SK-N-SH (cell line): Measurements from ENCODE around the gene DNAH7. TPM values are rescaled to one million over a fixed set of nuclear protein-coding genes. Genes with fewer than 3 reads are reported as not detected.

Source experiments
- CTCF ChIA-PET: fragments of 300-600, 350-600 bp; formaldehyde crosslinking; extraction: SDS; loops from one replicate; lab custom pipeline; 2021; lab: Yijun Ruan, JAX
- POLR2A ChIA-PET: fragments of 350-600 bp; sonication (Branson Sonifier 250); formaldehyde crosslinking; extraction: SDS; loops from one replicate; lab custom pipeline; 2020; ENCODE audit warnings: antibody characterized with exemption, inconsistent platforms; lab: Yijun Ruan, JAX
- DNase-seq: peaks from one replicate; pipeline ENCODE4 v3.0.0; 2012
- H2AFZ ChIP-seq: fragments of 200-600 bp; sonication (generic); 2 replicates; pipeline ENCODE4 v1.8.1; 2016; ENCODE audit warnings: antibody characterized with exemption, mild to moderate bottlenecking, low read depth
- H3F3A ChIP-seq: fragments of 200-600 bp; sonication (generic); replicated peaks from 2 replicates; pipeline ENCODE3; 2016; ENCODE audit warnings: antibody characterized with exemption, mild to moderate bottlenecking; ENCODE audit not compliant: insufficient read depth
- H3K27ac ChIP-seq, 2 experiments: fragments of 200-500 bp in 1 of 2; fragments of 200-600 bp in 1 of 2; sonication (Bioruptor generic) in 1 of 2; sonication (generic), shearing (Covaris generic) in 1 of 2; 2 replicates each; pipeline versions ENCODE4 v1.5.1 to v1.6.1; 2014 to 2016; ENCODE audit warnings: low read depth in 2 of 2, inconsistent platforms in 1 of 2, low read length in 1 of 2, mild to moderate bottlenecking in 1 of 2, mixed read lengths in 1 of 2
- H3K27me3 ChIP-seq: fragments of 200-600 bp; sonication (generic), shearing (Covaris generic); 2 replicates; pipeline ENCODE4 v1.6.1; 2016; ENCODE audit warnings: mixed run types; ENCODE audit not compliant: insufficient read depth
- H3K36me3 ChIP-seq, 2 experiments: fragments of 200-500 bp in 1 of 2; fragments of 200-600 bp in 1 of 2; sonication (Bioruptor generic) in 1 of 2; sonication (generic) in 1 of 2; replicated peaks in 1 of 2; 2 replicates each; pipeline versions ENCODE3 to v1.5.1; 2014 to 2016; ENCODE audit warnings: low read length in 1 of 2, mild to moderate bottlenecking in 1 of 2; ENCODE audit not compliant: insufficient read depth in 2 of 2, control insufficient read depth in 1 of 2
- H3K4me1 ChIP-seq, 2 experiments: fragments of 200-500 bp in 1 of 2; fragments of 200-600 bp in 1 of 2; sonication (Bioruptor generic) in 1 of 2; sonication (generic), shearing (Covaris generic) in 1 of 2; 2 replicates each; pipeline versions ENCODE4 v1.5.1 to v1.6.1; 2014 to 2016; ENCODE audit warnings: low read depth in 1 of 2, low read length in 1 of 2, mixed run types in 1 of 2; ENCODE audit not compliant: insufficient read depth in 2 of 2, control insufficient read depth in 1 of 2
- H3K4me2 ChIP-seq: fragments of 200-600 bp; sonication (generic), shearing (Covaris generic); 2 replicates; pipeline ENCODE4 v1.6.1; 2017; ENCODE audit warnings: mixed run types
- H3K4me3 ChIP-seq, 2 experiments: fragments of 200-500 bp in 1 of 2; fragments of 200-600 bp in 1 of 2; sonication (Bioruptor generic) in 1 of 2; sonication (generic), shearing (Covaris generic) in 1 of 2; 2 replicates each; pipeline versions ENCODE4 v1.5.1 to v1.8.1; 2014 to 2016; ENCODE audit warnings: low read depth in 2 of 2, inconsistent platforms in 1 of 2, low read length in 1 of 2, mild to moderate bottlenecking in 1 of 2, mixed read lengths in 1 of 2, moderate library complexity in 1 of 2
- H3K79me2 ChIP-seq: fragments of 200-600 bp; sonication (generic); 2 replicates; pipeline ENCODE4 v1.8.1; 2017; ENCODE audit warnings: mild to moderate bottlenecking; ENCODE audit not compliant: insufficient read depth
- H3K9ac ChIP-seq: fragments of 200-600 bp; sonication (generic); 2 replicates; pipeline ENCODE4 v1.6.1; 2017; ENCODE audit warnings: mixed run types
- H3K9me2 ChIP-seq: fragments of 200-600 bp; sonication (generic); 2 replicates; pipeline ENCODE4 v1.6.1; 2017; ENCODE audit warnings: mixed run types
- H3K9me3 ChIP-seq: fragments of 200-600 bp; sonication (generic); 2 replicates; pipeline ENCODE4 v1.6.1; 2017; ENCODE audit warnings: mixed run types, mild to moderate bottlenecking, moderate library complexity
- H4K20me1 ChIP-seq: fragments of 200-600 bp; sonication (generic); 2 replicates; pipeline ENCODE4 v1.6.1; 2017; ENCODE audit warnings: mild to moderate bottlenecking, mixed run types; ENCODE audit not compliant: insufficient read depth
- CHD2 ChIP-seq: fragments of 150-350 bp; IDR thresholded peaks from 2 replicates; pipeline ENCODE4 v1.6.1; 2018; ENCODE audit warnings: low read length; ENCODE audit not compliant: partially characterized antibody
- EP300 ChIP-seq, 2 experiments: IDR thresholded peaks; 2 replicates each; pipeline versions ENCODE4 v1.4.0 to v1.6.1; 2012; ENCODE audit warnings: borderline replicate concordance in 1 of 2, low read depth in 1 of 2, low read length in 1 of 2
- EZH2phosphoT487 ChIP-seq: fragments of 200-600 bp; sonication (generic); IDR thresholded peaks from 2 replicates; pipeline ENCODE4 v1.6.1; 2017; ENCODE audit warnings: low read depth, mixed run types, mild to moderate bottlenecking, antibody characterized with exemption, moderate library complexity, borderline replicate concordance
- FOSL2 ChIP-seq: IDR thresholded peaks from 2 replicates; pipeline ENCODE4 v1.4.0; 2012; ENCODE audit warnings: low read depth, mild to moderate bottlenecking, moderate library complexity, borderline replicate concordance
- FOXM1 ChIP-seq: IDR thresholded peaks from 2 replicates; pipeline ENCODE4 v1.4.0; 2012; ENCODE audit warnings: low read depth, mild to moderate bottlenecking
- JUND ChIP-seq: IDR thresholded peaks from 2 replicates; pipeline ENCODE4 v1.4.0; 2012
- PBX3 ChIP-seq: IDR thresholded peaks from 2 replicates; pipeline ENCODE4; 2012
- POLR2AphosphoS5 ChIP-seq: IDR thresholded peaks from 2 replicates; pipeline ENCODE4 v1.6.1; 2012; ENCODE audit warnings: low read depth, low read length
- RCOR1 ChIP-seq: fragments of 150-350 bp; IDR thresholded peaks from 2 replicates; pipeline ENCODE4 v1.6.1; 2017; ENCODE audit warnings: antibody characterized with exemption, low read length
- SIN3A ChIP-seq: IDR thresholded peaks from 2 replicates; pipeline ENCODE4 v1.6.1; 2012; ENCODE audit warnings: low read depth, mild to moderate bottlenecking, low read length, moderate library complexity, borderline replicate concordance
- TCF12 ChIP-seq: IDR thresholded peaks from 2 replicates; pipeline ENCODE4 v1.4.0; 2012
- TEAD4 ChIP-seq: IDR thresholded peaks from 2 replicates; pipeline ENCODE4 v1.4.0; 2012; ENCODE audit warnings: mild to moderate bottlenecking, borderline replicate concordance; ENCODE audit not compliant: insufficient read depth
- WGBS: methylation state at CpG from one replicate; pipeline ENCODE4 v1.1.6; 2017; ENCODE audit warnings: low lambda C conversion rate; 5-methylcytosine and 5-hydroxymethylcytosine counted together
- polyA plus RNA-seq, 3 experiments: library from polyadenylated mRNA; depleted of rRNA; stranded (reverse); fragments of >200 nt; gene quantifications; 2 replicates each; pipeline ENCODE4 v1.2.3, GENCODE V29; 2012
- TF ChIP-seq, protein P1 (sequence below): IDR thresholded peaks from 2 replicates; pipeline ENCODE4 v1.6.1; 2012; ENCODE audit warnings: mild to moderate bottlenecking, low read depth, low read length, moderate library complexity
- TF ChIP-seq, protein P2 (sequence below): fragments of 150-350 bp; IDR thresholded peaks from 2 replicates; pipeline ENCODE4 v1.6.1; 2016; ENCODE audit warnings: mild to moderate bottlenecking, low read depth, low read length
- TF ChIP-seq, protein P3 (sequence below): IDR thresholded peaks from 2 replicates; pipeline ENCODE4 v1.4.0; 2012; ENCODE audit warnings: low read depth, borderline replicate concordance

Gene DNAH7
- polyA plus RNA-seq, 1 of the 3 experiments (the other 2 are of a cell fraction): 1.2 TPM

DNA sequence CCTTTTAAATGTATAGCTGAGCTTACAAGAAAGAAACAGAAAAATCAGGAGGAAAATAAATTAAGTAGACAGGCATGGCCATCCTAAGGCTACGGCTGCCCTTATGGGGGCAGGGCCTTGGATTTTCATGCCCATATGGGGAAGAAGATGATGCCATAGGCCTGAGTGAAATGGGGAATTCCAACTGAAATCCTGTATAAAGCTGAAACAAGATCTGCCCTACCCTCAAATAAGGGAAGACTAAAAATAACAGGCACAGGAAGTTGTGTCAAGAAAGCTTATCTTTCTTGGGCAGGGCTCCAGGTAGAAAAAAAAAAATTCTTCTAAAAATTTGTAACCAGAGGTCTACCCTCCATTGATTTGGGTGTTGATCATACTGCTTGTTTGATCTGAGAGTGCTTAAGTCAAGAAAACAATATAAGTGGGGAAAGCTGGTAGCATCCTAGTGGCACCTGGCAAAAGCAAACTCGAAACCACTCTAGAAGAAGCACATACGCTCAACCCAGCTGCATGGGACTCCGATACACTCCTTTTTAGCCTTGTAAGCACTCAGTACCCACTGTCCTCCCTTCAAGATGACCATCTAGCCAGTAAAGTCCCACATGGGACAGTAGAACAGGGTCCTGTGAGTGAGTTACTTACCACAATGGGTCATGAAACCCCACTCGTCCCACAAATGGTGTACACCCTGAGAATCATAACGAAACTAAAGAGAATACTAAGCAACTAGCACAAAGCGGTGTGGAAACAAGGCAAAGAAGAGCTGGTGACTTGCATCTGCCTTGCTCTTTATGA lies 22.3 kb downstream of the DNAH7 start:
- no peak for DNase-seq

More for the DNA sequence above, 22.3 kb downstream of the DNAH7 start:
- Histone ChIP-seq H3K9me3 (0 out of 2 replicates have a peak, but pooled peaks cover 6% of the 10 kb centered on the region), H3K79me2 (no peaks in the 10 kb centered on the region), H3K4me3 (no peak overlapping the region), H3K4me2 (no peak overlapping the region), H3K4me1 (no peaks in the 10 kb centered on the region), H2AFZ (no peak overlapping the region)
- POLR2A ChIA-PET: no interaction called here
- TF ChIP-seq TEAD4 (no peak), TCF12 (no peak), POLR2AphosphoS5 (no peak), EP300 (IDR thresholded peaks at IDR 0.05; ENCODE audit: borderline replicate concordance in 1 of 2, low read depth in 1 of 2, low read length in 1 of 2) (no peak), EZH2phosphoT487 (no peak), FOXM1 (no peak), FOSL2 (no peak), CHD2 (no peak), RCOR1 (no peak), PBX3 (no peak), JUND (no peak), SIN3A (no peak)
- TF ChIP-seq, protein P1, sequence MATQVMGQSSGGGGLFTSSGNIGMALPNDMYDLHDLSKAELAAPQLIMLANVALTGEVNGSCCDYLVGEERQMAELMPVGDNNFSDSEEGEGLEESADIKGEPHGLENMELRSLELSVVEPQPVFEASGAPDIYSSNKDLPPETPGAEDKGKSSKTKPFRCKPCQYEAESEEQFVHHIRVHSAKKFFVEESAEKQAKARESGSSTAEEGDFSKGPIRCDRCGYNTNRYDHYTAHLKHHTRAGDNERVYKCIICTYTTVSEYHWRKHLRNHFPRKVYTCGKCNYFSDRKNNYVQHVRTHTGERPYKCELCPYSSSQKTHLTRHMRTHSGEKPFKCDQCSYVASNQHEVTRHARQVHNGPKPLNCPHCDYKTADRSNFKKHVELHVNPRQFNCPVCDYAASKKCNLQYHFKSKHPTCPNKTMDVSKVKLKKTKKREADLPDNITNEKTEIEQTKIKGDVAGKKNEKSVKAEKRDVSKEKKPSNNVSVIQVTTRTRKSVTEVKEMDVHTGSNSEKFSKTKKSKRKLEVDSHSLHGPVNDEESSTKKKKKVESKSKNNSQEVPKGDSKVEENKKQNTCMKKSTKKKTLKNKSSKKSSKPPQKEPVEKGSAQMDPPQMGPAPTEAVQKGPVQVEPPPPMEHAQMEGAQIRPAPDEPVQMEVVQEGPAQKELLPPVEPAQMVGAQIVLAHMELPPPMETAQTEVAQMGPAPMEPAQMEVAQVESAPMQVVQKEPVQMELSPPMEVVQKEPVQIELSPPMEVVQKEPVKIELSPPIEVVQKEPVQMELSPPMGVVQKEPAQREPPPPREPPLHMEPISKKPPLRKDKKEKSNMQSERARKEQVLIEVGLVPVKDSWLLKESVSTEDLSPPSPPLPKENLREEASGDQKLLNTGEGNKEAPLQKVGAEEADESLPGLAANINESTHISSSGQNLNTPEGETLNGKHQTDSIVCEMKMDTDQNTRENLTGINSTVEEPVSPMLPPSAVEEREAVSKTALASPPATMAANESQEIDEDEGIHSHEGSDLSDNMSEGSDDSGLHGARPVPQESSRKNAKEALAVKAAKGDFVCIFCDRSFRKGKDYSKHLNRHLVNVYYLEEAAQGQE: no peak
- TF ChIP-seq, protein P2, sequence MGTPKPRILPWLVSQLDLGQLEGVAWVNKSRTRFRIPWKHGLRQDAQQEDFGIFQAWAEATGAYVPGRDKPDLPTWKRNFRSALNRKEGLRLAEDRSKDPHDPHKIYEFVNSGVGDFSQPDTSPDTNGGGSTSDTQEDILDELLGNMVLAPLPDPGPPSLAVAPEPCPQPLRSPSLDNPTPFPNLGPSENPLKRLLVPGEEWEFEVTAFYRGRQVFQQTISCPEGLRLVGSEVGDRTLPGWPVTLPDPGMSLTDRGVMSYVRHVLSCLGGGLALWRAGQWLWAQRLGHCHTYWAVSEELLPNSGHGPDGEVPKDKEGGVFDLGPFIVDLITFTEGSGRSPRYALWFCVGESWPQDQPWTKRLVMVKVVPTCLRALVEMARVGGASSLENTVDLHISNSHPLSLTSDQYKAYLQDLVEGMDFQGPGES: no peak
- TF ChIP-seq, protein P3, sequence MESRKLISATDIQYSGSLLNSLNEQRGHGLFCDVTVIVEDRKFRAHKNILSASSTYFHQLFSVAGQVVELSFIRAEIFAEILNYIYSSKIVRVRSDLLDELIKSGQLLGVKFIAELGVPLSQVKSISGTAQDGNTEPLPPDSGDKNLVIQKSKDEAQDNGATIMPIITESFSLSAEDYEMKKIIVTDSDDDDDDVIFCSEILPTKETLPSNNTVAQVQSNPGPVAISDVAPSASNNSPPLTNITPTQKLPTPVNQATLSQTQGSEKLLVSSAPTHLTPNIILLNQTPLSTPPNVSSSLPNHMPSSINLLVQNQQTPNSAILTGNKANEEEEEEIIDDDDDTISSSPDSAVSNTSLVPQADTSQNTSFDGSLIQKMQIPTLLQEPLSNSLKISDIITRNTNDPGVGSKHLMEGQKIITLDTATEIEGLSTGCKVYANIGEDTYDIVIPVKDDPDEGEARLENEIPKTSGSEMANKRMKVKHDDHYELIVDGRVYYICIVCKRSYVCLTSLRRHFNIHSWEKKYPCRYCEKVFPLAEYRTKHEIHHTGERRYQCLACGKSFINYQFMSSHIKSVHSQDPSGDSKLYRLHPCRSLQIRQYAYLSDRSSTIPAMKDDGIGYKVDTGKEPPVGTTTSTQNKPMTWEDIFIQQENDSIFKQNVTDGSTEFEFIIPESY: no peak
- TF ChIP-seq, all 33 proteins: peak for 0
- Histone ChIP-seq H3K36me3 (no peaks in the 10 kb centered on the region), H3K9me2 (no peaks in the 10 kb centered on the region), H4K20me1 (no peaks in the 10 kb centered on the region), H3K9ac (no peak overlapping the region), H3F3A (no peaks in the 10 kb centered on the region), H3K27ac (no peak overlapping the region), H3K27me3 (no peaks in the 10 kb centered on the region)
- CTCF ChIA-PET: interaction anchor here (1.1 to 2.7 kb wide), 3 partner anchors 21 to 285 kb away, joined by 3 to 11 read pairs (median 4); no protein-coding TSS in a partner anchor
- 90% methylated on average over 7 of the region's 7 CpGs for WGBS
